ENCODE measurements around the gene FTCDNL1.

FTCDNL1 gene

DNA sequence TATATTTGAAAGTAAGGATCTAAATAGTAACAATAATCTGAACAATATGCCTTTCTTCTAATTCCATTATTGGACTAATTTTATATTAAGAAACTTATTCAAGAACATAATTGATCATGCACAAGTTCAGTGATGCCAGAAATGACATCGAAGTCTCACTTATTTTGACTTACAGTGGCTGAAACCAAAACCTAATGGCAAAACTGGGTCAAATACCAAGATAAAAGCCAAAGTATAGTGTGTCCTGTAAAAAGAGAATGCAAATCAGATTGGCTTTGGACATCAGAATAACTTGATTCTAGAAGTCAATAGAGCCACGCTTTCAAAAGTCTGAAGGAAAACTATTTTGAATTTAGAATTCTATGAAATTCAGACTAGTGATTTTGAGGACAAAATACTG is 137.2 kb downstream of the FTCDNL1 start:
- Histone ChIP-seq H3K9me3 (ENCODE audit: low read depth, low read length) (no peaks in the 10 kb centered on the region), H3K9ac (ENCODE audit: insufficient read length) (no peak overlapping the region), H3K27ac (no peak overlapping the region), H3K36me3 (ENCODE audit: insufficient read depth, low read length) (no peaks in the 10 kb centered on the region), H3K4me3 (no peak overlapping the region)
- no peak for DNase-seq (ENCODE audit: low read depth, low spot score)
- TF ChIP-seq EZH2 (IDR thresholded peaks at IDR 0.05) (no peak), FOXP2 (optimal IDR thresholded peaks at IDR 0.05; ENCODE audit: control extremely low read depth, extremely low read length, insufficient read depth) (no peak), POLR2AphosphoS5 (IDR thresholded peaks at IDR 0.05; ENCODE audit: borderline replicate concordance, low read depth, low read length) (no peak)

- no peaks in the 10 kb centered on the region; the same call in 1 of the 2 replicates for H3K9me3 ChIP-seq (ENCODE audit: low read depth, low read length)
- TF ChIP-seq FOXP2 (optimal IDR thresholded peaks at IDR 0.05; ENCODE audit: control extremely low read depth, extremely low read length, insufficient read depth) (no peak), EZH2 (IDR thresholded peaks at IDR 0.05) (no peak), POLR2AphosphoS5 (IDR thresholded peaks at IDR 0.05; ENCODE audit: borderline replicate concordance, low read depth, low read length) (no peak)
- H3K27ac ChIP-seq, result no peak overlapping the region
These were observed 140.4 kb downstream of the FTCDNL1 start for GRCh38 chr2:199710551-199710950.

More at GRCh38 chr2:199710551-199710950, 140.4 kb downstream of the FTCDNL1 start:
- H3K4me3 ChIP-seq, result no peak overlapping the region
- no peaks in the 10 kb centered on the region for H3K36me3 ChIP-seq (ENCODE audit: insufficient read depth, low read length)
- no peak overlapping the region for H3K9ac ChIP-seq (ENCODE audit: insufficient read length)
- DNase-seq (ENCODE audit: low read depth, low spot score), result no peak
